Transverse colon (tissue), 4 donors: Measurements from ENCODE around the gene SLC7A14. TPM values are rescaled to one million over a fixed set of nuclear protein-coding genes. Genes with fewer than 3 reads are reported as not detected.

Experiments
- DNase-seq: peaks from one replicate; pipeline ENCODE4 v3.0.0-alpha.2; 2019
- H3K27ac ChIP-seq, 4 donors: fragments of 200-600 bp; sonication (generic); 2 replicates each; pipeline ENCODE4 v1.5.1; 2016 to 2018; ENCODE audit warnings: inconsistent platforms in 4 of 4
- H3K27me3 ChIP-seq: fragments of 200-600 bp; sonication (generic); 2 replicates; pipeline ENCODE4 v1.5.1; 2017; ENCODE audit warnings: inconsistent platforms
- H3K36me3 ChIP-seq, 4 donors: fragments of 200-600 bp; sonication (generic); 2 replicates each; pipeline ENCODE4 v1.5.1; 2017 to 2019; ENCODE audit warnings: inconsistent platforms in 4 of 4
- H3K4me1 ChIP-seq, 4 donors: fragments of 200-600 bp; sonication (generic); 2 replicates each; pipeline ENCODE4 v1.5.1; 2017 to 2020; ENCODE audit warnings: inconsistent platforms in 4 of 4
- H3K4me3 ChIP-seq, 4 donors: fragments of 200-600 bp; sonication (generic); 1 replicate in 1 of 4; 2 replicates in 3 of 4; pipeline versions ENCODE4 v1.5.1 to v1.6.1; 2017 to 2019; ENCODE audit warnings: inconsistent platforms in 4 of 4
- H3K9me3 ChIP-seq, 2 donors: fragments of 200-600 bp; sonication (generic); 2 replicates each; pipeline ENCODE4 v1.5.1; 2017 to 2019; ENCODE audit warnings: inconsistent platforms in 2 of 2
- CTCF ChIP-seq, 5 experiments: fragments of 200-600 bp in 3 of 5; fragments of 450-650 bp in 2 of 5; sonication (generic) in 3 of 5; IDR thresholded peaks; 1 replicate in 2 of 5; 2 replicates in 3 of 5; pipeline ENCODE4 v1.5.1; 2016 to 2017; ENCODE audit warnings: antibody characterized with exemption in 5 of 5, inconsistent platforms in 3 of 5, mild to moderate bottlenecking in 2 of 5, moderate library complexity in 1 of 5
- EP300 ChIP-seq: sonication (generic); formaldehyde crosslinking; IDR thresholded peaks from one replicate; pipeline ENCODE4 v1.6.1; 2017; ENCODE audit warnings: antibody characterized with exemption, low read depth
- POLR2A ChIP-seq: fragments of 450-650 bp; IDR thresholded peaks from one replicate; pipeline ENCODE4 v1.6.1; 2016; ENCODE audit warnings: antibody characterized with exemption, mild to moderate bottlenecking, moderate library complexity
- POLR2AphosphoS5 ChIP-seq, 3 donors: sonication (generic); formaldehyde crosslinking; IDR thresholded peaks; one replicate each; pipeline ENCODE4 v1.6.1; 2016; ENCODE audit warnings: antibody characterized with exemption in 3 of 3
- WGBS, 2 donors: methylation state at CpG; one replicate each; pipeline ENCODE4 v1.1.5; 2018; ENCODE audit warnings: low coverage in 1 of 2; 5-methylcytosine and 5-hydroxymethylcytosine counted together
- in situ Hi-C, 4 donors: fragments of 200-750 bp; cut with MboI; loops; one replicate each; pipeline versions ENCODE4 v1.15.0 to v1.15.1; 2017; ENCODE audit warnings: low sequenced_read_pairs in 3 of 4, low pct_ligation_motif_present in 1 of 4, low pct_unique_long_range_greater_than_20kb in 1 of 4
- intact Hi-C: fragments of 100-400 bp; cut with DNase I; formaldehyde crosslinking; loops from one replicate; pipeline ENCODE4 v1.15.1; 2023; ENCODE audit warnings: low total_unique reads
- total RNA-seq, 4 donors: library from RNA; depleted of rRNA; stranded (reverse); fragments of >200 nt; gene quantifications; one replicate each; pipeline ENCODE4 v1.1.0, GENCODE V29; 2016

SLC7A14 gene
- total RNA-seq, 4 donors from 2014 or later = 0.48 to 0.80 (median 0.72) TPM

GRCh38 chr3:170553788-170554757, 31.8 kb downstream of the SLC7A14 start:
- TF ChIP-seq POLR2AphosphoS5 (IDR thresholded peaks at IDR 0.05) = no peak
- no peak for TF ChIP-seq EP300
- TF ChIP-seq CTCF (IDR thresholded peaks at IDR 0.05) = no peak
- no peak for TF ChIP-seq POLR2A
- H3K27ac ChIP-seq = no peak overlapping the region
- DNase-seq = no peak
- H3K4me3 ChIP-seq = no peak overlapping the region
- WGBS, 2 donors = 64 to 71% methylated on average over 4 of the region's 4 CpGs
- peaks cover 4% of the 10 kb centered on the region for H3K27me3 ChIP-seq
- H3K4me1 ChIP-seq = no peaks in the 10 kb centered on the region
- intact Hi-C loops (no loop called here), in situ Hi-C loops (no loop called here)
- no peaks in the 10 kb centered on the region for H3K9me3 ChIP-seq
- H3K36me3 ChIP-seq = no peaks in the 10 kb centered on the region

DNA sequence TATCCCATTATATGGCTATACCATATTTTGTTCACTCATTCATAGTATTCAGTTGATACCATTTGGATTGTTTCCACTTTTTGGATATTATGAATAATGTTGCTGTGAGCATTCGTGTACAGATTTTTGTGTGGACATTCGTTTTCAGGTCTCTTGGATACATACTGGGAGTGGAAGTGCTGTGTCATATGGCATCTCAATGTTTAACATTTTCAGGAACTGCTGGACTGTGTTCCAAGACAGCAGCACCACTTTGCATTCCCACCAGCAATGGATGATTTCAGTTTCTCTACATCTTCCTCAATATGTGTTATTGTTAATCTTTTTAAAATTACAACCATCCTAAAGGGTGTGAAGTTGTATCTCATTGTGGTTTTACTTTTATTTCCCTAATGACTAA, 34.6 kb downstream of the SLC7A14 start:
- intact Hi-C loops (no loop called here), in situ Hi-C loops (no loop called here)
- H3K9me3 ChIP-seq = no peaks in the 10 kb centered on the region
- H3K4me3 ChIP-seq = no peak overlapping the region
- H3K36me3 ChIP-seq = no peaks in the 10 kb centered on the region
- no peak for DNase-seq
- H3K27ac ChIP-seq = no peak overlapping the region
- H3K4me1 ChIP-seq = no peaks in the 10 kb centered on the region
- H3K27me3 ChIP-seq = peaks cover 4% of the 10 kb centered on the region
- WGBS, 2 donors = 52 to 83% methylated on average over 2 of the region's 2 CpGs
- TF ChIP-seq EP300 (no peak), CTCF (IDR thresholded peaks at IDR 0.05) (no peak), POLR2A (no peak), POLR2AphosphoS5 (IDR thresholded peaks at IDR 0.05) (no peak)

DNA sequence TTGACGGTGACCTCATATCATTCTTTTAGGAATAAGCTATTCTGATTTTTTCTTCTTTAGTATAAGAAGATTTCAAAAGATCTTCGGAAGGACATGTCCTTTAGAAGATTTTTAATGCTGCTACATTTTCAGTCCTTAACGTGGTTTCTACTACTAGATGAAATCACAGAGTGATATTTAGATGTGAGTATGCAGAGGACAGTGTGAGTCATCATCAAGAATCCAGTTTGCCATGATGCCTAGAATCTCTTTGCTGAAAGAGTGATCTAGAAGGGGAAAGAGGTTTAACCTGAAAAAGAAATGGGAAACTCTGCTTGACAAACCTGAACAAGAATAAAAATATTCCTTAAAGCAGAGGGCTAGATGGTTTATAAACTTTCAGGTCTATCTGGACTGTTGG, 43.2 kb downstream of the SLC7A14 start:
- H3K4me1 ChIP-seq = no peaks in the 10 kb centered on the region
- no peak overlapping the region for H3K27ac ChIP-seq
- H3K9me3 ChIP-seq = no peaks in the 10 kb centered on the region
- TF ChIP-seq POLR2A (no peak), POLR2AphosphoS5 (IDR thresholded peaks at IDR 0.05) (no peak), CTCF (IDR thresholded peaks at IDR 0.05) (no peak), EP300 (no peak)
- in situ Hi-C loops = no loop called here
- DNase-seq = no peak
- intact Hi-C loops = no loop called here
- no peaks in the 10 kb centered on the region for H3K36me3 ChIP-seq
- H3K27me3 ChIP-seq = peaks cover 5% of the 10 kb centered on the region
- H3K4me3 ChIP-seq = no peak overlapping the region
- WGBS, 2 donors = 74 to 84% methylated on average over 3 of the region's 3 CpGs

GRCh38 chr3:170539897-170540296, 46.0 kb downstream of the SLC7A14 start:
- no peak overlapping the region for H3K27ac ChIP-seq
- intact Hi-C loops (loop anchor here (5.0 kb wide), 1 partner anchor 142 kb away; no protein-coding TSS in a partner anchor), in situ Hi-C loops (no loop called here)
- no peak overlapping the region for H3K4me3 ChIP-seq
- H3K36me3 ChIP-seq = no peaks in the 10 kb centered on the region
- peaks cover 13% of the 10 kb centered on the region for H3K27me3 ChIP-seq
- no peak for DNase-seq
- WGBS, 2 donors = 80 to 81% methylated on average over 3 of the region's 3 CpGs
- no peak for TF ChIP-seq EP300
- no peak for TF ChIP-seq CTCF (IDR thresholded peaks at IDR 0.05)
- TF ChIP-seq POLR2A = no peak
- TF ChIP-seq POLR2AphosphoS5 (IDR thresholded peaks at IDR 0.05) = no peak
- H3K9me3 ChIP-seq = no peaks in the 10 kb centered on the region
- H3K4me1 ChIP-seq = no peaks in the 10 kb centered on the region
